Upper lobe of left lung (tissue), 6 donors: Measurements from ENCODE around the gene LRRC18. TPM values are rescaled to one million over a fixed set of nuclear protein-coding genes. Genes with fewer than 3 reads are reported as not detected.
A peak's percentile ranks its signal among the peaks of the same experiment; 100 is the strongest.

Experiments used
- ATAC-seq, 2 donors: fragments of 200-7000 bp; cut with Tn5 transposase; one replicate each; pipeline ENCODE4 v1.9.1; 2022; ENCODE audit warnings: mild to moderate bottlenecking in 2 of 2, moderate library complexity in 2 of 2; ENCODE audit not compliant: low FRiP score in 2 of 2
- DNase-seq, 2 donors: peaks; one replicate each; pipeline ENCODE4 v3.0.0-alpha.2; 2019 to 2020
- H3K27ac ChIP-seq, 4 donors: fragments of 200-600 bp; sonication (generic); one replicate each; pipeline ENCODE4 v1.5.1; 2016 to 2019
- H3K27me3 ChIP-seq, 4 donors: fragments of 200-600 bp; sonication (generic); one replicate each; pipeline ENCODE4 v1.5.1; 2017 to 2019
- H3K36me3 ChIP-seq, 4 donors: fragments of 200-600 bp; sonication (generic); one replicate each; pipeline ENCODE4 v1.5.1; 2016 to 2019
- H3K4me1 ChIP-seq, 4 donors: fragments of 200-600 bp; sonication (generic); one replicate each; pipeline ENCODE4 v1.5.1; 2018 to 2019
- H3K4me3 ChIP-seq, 4 donors: fragments of 200-600 bp; sonication (generic); one replicate each; pipeline ENCODE4 v1.5.1; 2017 to 2019; ENCODE audit warnings: mild to moderate bottlenecking in 2 of 4, moderate library complexity in 1 of 4
- H3K9me3 ChIP-seq, 4 donors: fragments of 200-600 bp; sonication (generic); one replicate each; pipeline ENCODE4 v1.5.1; 2018 to 2019
- CTCF ChIP-seq, 6 experiments: fragments of 450-650 bp in 4 of 6; fragments of 200-600 bp in 2 of 6; sonication (generic) in 2 of 6; IDR thresholded peaks; one replicate each; pipeline ENCODE4 v1.5.1; 2016 to 2019; ENCODE audit warnings: antibody characterized with exemption in 6 of 6
- EP300 ChIP-seq, 4 donors: sonication (generic); formaldehyde crosslinking; IDR thresholded peaks; one replicate each; pipeline ENCODE4 v1.5.1; 2017; ENCODE audit warnings: antibody characterized with exemption in 4 of 4, control low read depth in 2 of 4
- POLR2A ChIP-seq, 4 donors: fragments of 450-650 bp; IDR thresholded peaks; one replicate each; pipeline ENCODE4 v1.5.1; 2016 to 2017; ENCODE audit warnings: antibody characterized with exemption in 4 of 4, mild to moderate bottlenecking in 2 of 4
- POLR2AphosphoS5 ChIP-seq, 2 donors: sonication (generic); formaldehyde crosslinking; IDR thresholded peaks; one replicate each; pipeline ENCODE4 v1.5.1; 2017; ENCODE audit warnings: antibody characterized with exemption in 2 of 2
- WGBS, 2 donors: methylation state at CpG; one replicate each; pipeline ENCODE4 v1.1.5; 2017 to 2018; 5-methylcytosine and 5-hydroxymethylcytosine counted together
- total RNA-seq, 6 donors: library from RNA; depleted of rRNA in 4 of 6; stranded (reverse); fragments of >200 nt in 4 of 6; gene quantifications; one replicate each; pipeline versions ENCODE4 v1.1.0 to v1.2.1, GENCODE V29; 2016 to 2021
- donor health status: DM: no; HTN: no; CAD: no; lungs with moderate emphysema.
- donor health status: DM: no; HTN: yes; CAD: no; lungs with severe emphysema.

Gene LRRC18
- total RNA-seq, result 10 to 100 TPM in 1 of 6 donors, 1 to 10 TPM in 3, under 1 TPM in 1, not detected in 1; 0.43 to 13.6 (median 2.2) TPM

GRCh38 chr10:48939790-48940325 lies at the start of gene LRRC18:
TSS of gene LRRC18 (minus strand) at chr10:48939840. CDS start at chr10:48914155, 25,685 bp downstream.
- ATAC-seq (no peak), DNase-seq (no peak)
- Histone ChIP-seq H3K27ac (no peak within 1 kb of the TSS), H3K36me3 (no peaks in the 10 kb centered on the region), H3K9me3 (no peaks in the 10 kb centered on the region), H3K4me1 (no peaks in the 10 kb centered on the region), H3K4me3 (no peak within 1 kb of the TSS), H3K27me3 (no peaks in the 10 kb centered on the region)
- WGBS, 2 donors, result 88% methylated on average over 1 to 2 of the region's 2 CpGs
- TF ChIP-seq CTCF (IDR thresholded peaks at IDR 0.05) (no peak), POLR2A (IDR thresholded peaks at IDR 0.05) (no peak), EP300 (IDR thresholded peaks at IDR 0.05) (no peak), POLR2AphosphoS5 (IDR thresholded peaks at IDR 0.05) (no peak)

- TF ChIP-seq POLR2AphosphoS5 (IDR thresholded peaks at IDR 0.05), result no peak
- no peak for TF ChIP-seq POLR2A (IDR thresholded peaks at IDR 0.05)
- no peak for TF ChIP-seq CTCF (IDR thresholded peaks at IDR 0.05)
- no peak for TF ChIP-seq EP300 (IDR thresholded peaks at IDR 0.05)
- DNase-seq, result peak in 1 of 2 donors; percentile 67
- peak in 1 of 2 donors; percentile 19 for ATAC-seq
These were observed 46.0 kb upstream of the LRRC18 start for GRCh38 chr10:48985621-48986158.

GRCh38 chr10:48983648-48984351 lies 44.2 kb upstream of the LRRC18 start:
- DNase-seq (no peak), ATAC-seq (no peak)
- Histone ChIP-seq H3K4me3 (no peak overlapping the region), H3K4me1 (peaks cover 0 to 7% (median 0%) of the 10 kb centered on the region in 4 donors), H3K27me3 (no peaks in the 10 kb centered on the region), H3K36me3 (no peaks in the 10 kb centered on the region), H3K9me3 (no peaks in the 10 kb centered on the region), H3K27ac (no peak overlapping the region)
- TF ChIP-seq EP300 (IDR thresholded peaks at IDR 0.05) (no peak), CTCF (IDR thresholded peaks at IDR 0.05) (no peak), POLR2AphosphoS5 (IDR thresholded peaks at IDR 0.05) (no peak), POLR2A (IDR thresholded peaks at IDR 0.05) (no peak)
- WGBS, 2 donors, result 70 to 82% methylated on average over 3 to 5 of the region's 5 CpGs

More at GRCh38 chr10:48985621-48986158, 46.0 kb upstream of the LRRC18 start:
- Histone ChIP-seq H3K4me3 (no peak overlapping the region), H3K36me3 (no peaks in the 10 kb centered on the region), H3K4me1 (peaks cover 0 to 7% (median 0%) of the 10 kb centered on the region in 4 donors), H3K27ac (no peak overlapping the region), H3K9me3 (no peaks in the 10 kb centered on the region), H3K27me3 (no peaks in the 10 kb centered on the region)
- 91 to 96% methylated on average over 4 to 7 of the region's 7 CpGs for WGBS, 2 donors

- ATAC-seq (no peak), DNase-seq (no peak)
- Histone ChIP-seq H3K9me3 (no peaks in the 10 kb centered on the region), H3K36me3 (no peaks in the 10 kb centered on the region), H3K4me1 (peaks cover 0 to 7% (median 0%) of the 10 kb centered on the region in 4 donors), H3K27me3 (no peaks in the 10 kb centered on the region), H3K4me3 (no peak overlapping the region), H3K27ac (no peak overlapping the region)
- no peak for TF ChIP-seq EP300 (IDR thresholded peaks at IDR 0.05)
- WGBS, 2 donors, result 71 to 74% methylated on average over 5 of the region's 5 CpGs
These were observed 42.9 kb upstream of the LRRC18 start for GRCh38 chr10:48982584-48982983.

- peak; percentile 75 to 77 for ATAC-seq
- peak in 1 of 2 donors; percentile 77 for DNase-seq
- Histone ChIP-seq H3K36me3 (no peaks in the 10 kb centered on the region), H3K4me3 (no peak overlapping the region), H3K27ac (no peak overlapping the region), H3K27me3 (no peaks in the 10 kb centered on the region), H3K4me1 (peaks cover 0 to 7% (median 0%) of the 10 kb centered on the region in 4 donors), H3K9me3 (no peaks in the 10 kb centered on the region)
- 32 to 35% methylated on average over 10 to 12 of the region's 12 CpGs for WGBS, 2 donors
- TF ChIP-seq CTCF (IDR thresholded peaks at IDR 0.05) (peak; percentile 70 to 81 (median 78)), POLR2AphosphoS5 (IDR thresholded peaks at IDR 0.05) (no peak), EP300 (IDR thresholded peaks at IDR 0.05) (no peak), POLR2A (IDR thresholded peaks at IDR 0.05) (no peak)
These were observed 41.8 kb upstream of the LRRC18 start for GRCh38 chr10:48981310-48981907.
